ENCODE measurements around the gene SASS6. TPM values are rescaled to one million over a fixed set of nuclear protein-coding genes. Genes with fewer than 3 reads are reported as not detected.

SASS6 gene
- total and polyA plus RNA-seq, 9 of the 15 experiments (the other 6 are each of a cell fraction or from before 2014, with no cell fraction given): 11.6 to 34.1 (median 18.0) TPM

DNA sequence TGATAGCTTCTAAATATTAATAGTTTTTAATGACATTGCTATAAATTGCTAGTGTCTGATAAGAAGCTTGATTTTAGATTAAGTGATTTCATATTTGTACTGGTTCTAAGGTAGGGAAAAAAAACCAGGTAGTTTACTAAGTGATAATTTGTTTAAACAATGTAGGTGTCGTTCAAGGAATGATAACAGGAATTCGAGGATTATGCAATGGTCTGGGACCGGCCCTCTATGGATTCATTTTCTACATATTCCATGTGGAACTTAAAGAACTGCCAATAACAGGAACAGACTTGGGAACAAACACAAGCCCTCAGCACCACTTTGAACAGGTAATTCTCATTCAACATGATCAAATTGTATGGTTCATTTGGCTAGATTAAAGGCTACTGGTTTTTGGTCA, 52.4 kb downstream of the SASS6 start:
- Histone ChIP-seq H2AFZ (ENCODE audit: low read depth, low read length) (no peak overlapping the region), H3K27ac (ENCODE audit: extremely low read depth, low read depth, low read length) (no peak overlapping the region), H3K27me3 (ENCODE audit: control insufficient read depth in 2 of 2, insufficient read depth in 2 of 2, low read length in 2 of 2) (no peaks in the 10 kb centered on the region), H3K36me3 (ENCODE audit: control insufficient read depth, insufficient read depth, low read length) (peaks cover 94% of the 10 kb centered on the region), H3K9me3 (replicated peaks; ENCODE audit: control insufficient read depth, insufficient read depth, low read depth, low read length) (no peaks in the 10 kb centered on the region), H3K4me3 (no peak overlapping the region), H3K4me1 (replicated peaks in 1 of 2; ENCODE audit: control insufficient read depth in 2 of 2, insufficient read depth in 2 of 2, low read length in 2 of 2) (no peaks in the 10 kb centered on the region), H3K4me2 (ENCODE audit: insufficient read depth, low read length) (no peak overlapping the region), H3K9me1 (ENCODE audit: control insufficient read depth, insufficient read depth, low read length) (no peaks in the 10 kb centered on the region), H4K20me1 (replicated peaks; ENCODE audit: control insufficient read depth, insufficient read depth, low read length) (no peaks in the 10 kb centered on the region), H3K9ac (ENCODE audit: insufficient read depth in 1 of 2, low read depth in 2 of 2, low read length in 2 of 2) (no peak overlapping the region), H3K79me2 (ENCODE audit: control insufficient read depth, insufficient read depth, low read length) (no peaks in the 10 kb centered on the region)
- POLR2A ChIA-PET: interaction anchor here (0.9 kb wide), 1 partner anchor 14 kb away, joined by 3 read pairs; no protein-coding TSS in a partner anchor
- no peak for DNase-seq (ENCODE audit: extremely low read depth in 1 of 4, low spot score in 3 of 4)
- intact Hi-C loops (cut with micrococcal nuclease) (no loop called here), in situ Hi-C loops (cut with MboI) (no loop called here)
- WGBS (ENCODE audit: insufficient coverage, low coverage, missing lambda C conversion rate): 73% methylated on average over 3 of the region's 3 CpGs
- no peak for FAIRE-seq
- TF ChIP-seq, protein P1, sequence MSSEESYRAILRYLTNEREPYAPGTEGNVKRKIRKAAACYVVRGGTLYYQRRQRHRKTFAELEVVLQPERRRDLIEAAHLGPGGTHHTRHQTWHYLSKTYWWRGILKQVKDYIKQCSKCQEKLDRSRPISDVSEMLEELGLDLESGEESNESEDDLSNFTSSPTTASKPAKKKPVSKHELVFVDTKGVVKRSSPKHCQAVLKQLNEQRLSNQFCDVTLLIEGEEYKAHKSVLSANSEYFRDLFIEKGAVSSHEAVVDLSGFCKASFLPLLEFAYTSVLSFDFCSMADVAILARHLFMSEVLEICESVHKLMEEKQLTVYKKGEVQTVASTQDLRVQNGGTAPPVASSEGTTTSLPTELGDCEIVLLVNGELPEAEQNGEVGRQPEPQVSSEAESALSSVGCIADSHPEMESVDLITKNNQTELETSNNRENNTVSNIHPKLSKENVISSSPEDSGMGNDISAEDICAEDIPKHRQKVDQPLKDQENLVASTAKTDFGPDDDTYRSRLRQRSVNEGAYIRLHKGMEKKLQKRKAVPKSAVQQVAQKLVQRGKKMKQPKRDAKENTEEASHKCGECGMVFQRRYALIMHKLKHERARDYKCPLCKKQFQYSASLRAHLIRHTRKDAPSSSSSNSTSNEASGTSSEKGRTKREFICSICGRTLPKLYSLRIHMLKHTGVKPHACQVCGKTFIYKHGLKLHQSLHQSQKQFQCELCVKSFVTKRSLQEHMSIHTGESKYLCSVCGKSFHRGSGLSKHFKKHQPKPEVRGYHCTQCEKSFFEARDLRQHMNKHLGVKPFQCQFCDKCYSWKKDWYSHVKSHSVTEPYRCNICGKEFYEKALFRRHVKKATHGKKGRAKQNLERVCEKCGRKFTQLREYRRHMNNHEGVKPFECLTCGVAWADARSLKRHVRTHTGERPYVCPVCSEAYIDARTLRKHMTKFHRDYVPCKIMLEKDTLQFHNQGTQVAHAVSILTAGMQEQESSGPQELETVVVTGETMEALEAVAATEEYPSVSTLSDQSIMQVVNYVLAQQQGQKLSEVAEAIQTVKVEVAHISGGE (CRISPR knock-in tag; IDR thresholded peaks at IDR 0.05): no peak
- no peak for TF ChIP-seq CEBPG (CRISPR knock-in tag; IDR thresholded peaks at IDR 0.05)
- TF ChIP-seq CEBPG (tag; conservative IDR thresholded peaks at IDR 0.05 in 1 of 2, IDR thresholded peaks at IDR 0.05 in 1 of 2): 0 out of 4 replicates have a peak, but pooled peaks of 1 of the 2 experiments have one; percentile 19
- CTCF ChIA-PET (ENCODE audit: low intra/inter-chr PET ratio): no interaction called here
- no TSS peak for BruUV-seq (replicated peaks)
- ATAC-seq: no peak

All from K562 (cell line).